HG03139 (cell line): Measurements from ENCODE around the gene TANGO2.

Source experiments
- ATAC-seq: cut with Tn5 transposase; IDR thresholded peaks from one replicate; pipeline ENCODE4 v1.9.1; 2021; ENCODE audit not compliant: unreplicated experiment

The TANGO2 gene

GRCh38 chr22:20113551-20114310 lies 92.8 kb downstream of the TANGO2 start:
- ATAC-seq: no peak

- ATAC-seq: no peak
These were observed 93.9 kb downstream of the TANGO2 start for GRCh38 chr22:20114506-20115475.

GRCh38 chr22:20115691-20116375 lies 94.9 kb downstream of the TANGO2 start, which contains the start of gene RANBP1:
TSS of gene RANBP1 (plus strand) at chr22:20116104. CDS start at chr22:20116185, 81 bp downstream.
- no peak for ATAC-seq

GRCh38 chr22:20116376-20116950 lies 95.6 kb downstream of the TANGO2 start:
- no peak for ATAC-seq
